ENCODE measurements around the gene ZNF385B. TPM values are rescaled to one million over a fixed set of nuclear protein-coding genes. Genes with fewer than 3 reads are reported as not detected.

Gene ZNF385B
- total RNA-seq, 1 donor from 2014 or later: not detected

DNA sequence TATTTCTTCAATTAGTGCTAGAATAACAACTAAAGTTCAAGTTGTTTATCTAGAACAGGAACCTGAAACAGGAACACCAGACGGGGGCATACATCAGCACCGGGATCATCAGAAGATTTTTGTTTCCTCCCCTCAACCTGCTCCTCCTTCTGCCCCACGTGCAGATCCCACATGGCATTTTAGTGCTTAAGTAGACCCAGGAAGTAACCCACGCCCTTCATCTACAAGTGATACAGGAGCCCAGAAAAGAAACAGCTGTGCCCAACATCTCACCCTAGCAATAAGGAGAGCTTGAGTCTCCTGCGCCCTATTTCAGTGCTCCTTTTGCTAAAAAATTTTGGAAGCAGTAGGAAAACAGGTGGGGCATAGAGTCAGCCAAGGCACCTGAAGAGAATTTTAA lies 5.2 kb downstream of the ZNF385B start:
- intact Hi-C loops (cut with micrococcal nuclease): no loop called here

DNA sequence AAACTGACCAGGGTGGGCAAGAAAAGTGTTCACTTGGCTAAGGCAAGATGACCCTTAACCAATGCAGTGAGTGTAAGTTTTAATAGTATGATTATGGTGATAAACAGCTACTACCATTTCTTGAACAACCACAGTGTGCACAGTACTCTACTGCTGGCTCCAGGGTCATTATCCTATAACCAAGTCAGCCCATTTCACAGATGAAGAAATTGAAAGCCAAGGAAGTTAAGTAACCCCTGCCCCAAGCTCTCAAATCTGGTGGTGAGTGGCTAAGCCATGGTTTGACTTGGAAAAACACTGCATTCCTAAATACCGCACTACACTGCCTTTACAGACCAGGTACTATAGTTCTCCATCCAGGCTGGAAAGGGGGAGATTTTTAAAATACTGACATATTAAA lies 5.7 kb downstream of the ZNF385B start:
- intact Hi-C loops (cut with micrococcal nuclease): no loop called here

DNA sequence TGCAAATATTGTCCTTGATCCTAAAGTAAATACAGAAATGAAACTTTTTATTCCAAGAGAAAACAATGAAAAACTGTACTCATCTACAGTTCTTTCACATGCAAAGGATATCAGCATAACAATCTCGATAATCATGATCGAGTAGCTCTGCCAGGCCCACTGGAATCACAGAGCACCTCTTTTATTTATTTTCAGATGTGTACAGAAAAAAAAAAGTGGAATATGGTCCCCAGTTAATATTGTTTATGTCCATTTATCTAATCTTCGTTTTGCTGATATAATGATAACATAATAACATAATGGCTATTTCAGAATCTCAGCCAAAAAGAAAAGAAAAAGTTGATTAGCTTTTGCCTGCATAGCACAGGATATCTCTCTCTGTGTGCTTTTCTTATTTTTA lies 6.5 kb downstream of the ZNF385B start:
- intact Hi-C loops (cut with micrococcal nuclease): no loop called here

DNA sequence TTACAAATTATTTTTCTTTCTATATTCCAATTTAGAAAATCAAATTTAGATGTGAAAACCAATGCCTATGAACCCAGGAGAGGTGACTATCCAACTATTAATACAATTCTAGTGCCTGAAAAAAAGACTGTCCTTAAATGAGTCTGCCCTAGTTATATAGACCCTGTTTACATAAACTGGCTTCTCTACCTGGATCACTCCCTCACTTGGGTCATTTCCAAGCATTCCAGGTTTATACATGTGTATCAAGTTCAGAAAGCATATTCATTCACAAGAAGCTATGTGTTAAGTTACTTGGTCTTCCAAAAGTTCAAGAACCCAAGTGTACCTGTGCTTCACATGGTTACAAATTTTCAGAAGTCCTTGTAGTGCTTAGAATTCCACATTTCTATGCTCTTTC lies 8.3 kb downstream of the ZNF385B start:
- intact Hi-C loops (cut with micrococcal nuclease): no loop called here

DNA sequence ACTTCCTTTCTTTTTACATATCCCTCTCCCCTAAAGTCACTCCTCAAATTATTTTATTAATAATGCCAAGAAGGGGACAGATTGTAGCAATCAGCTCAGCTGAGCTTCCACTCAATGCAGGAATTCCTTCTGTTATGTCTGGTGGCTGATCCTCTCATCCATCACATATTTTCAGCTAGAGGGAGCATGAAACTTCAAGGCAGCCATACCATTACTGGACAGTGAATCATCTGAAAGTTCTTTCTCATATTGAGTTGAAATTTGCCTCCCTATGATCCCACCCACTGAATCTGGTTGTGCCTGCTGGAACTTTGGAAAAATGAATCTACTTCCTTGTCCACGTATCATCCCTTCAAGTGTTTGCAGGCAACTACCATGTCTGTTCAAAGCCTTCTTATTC lies 11.2 kb downstream of the ZNF385B start:
- intact Hi-C loops (cut with micrococcal nuclease): no loop called here

DNA sequence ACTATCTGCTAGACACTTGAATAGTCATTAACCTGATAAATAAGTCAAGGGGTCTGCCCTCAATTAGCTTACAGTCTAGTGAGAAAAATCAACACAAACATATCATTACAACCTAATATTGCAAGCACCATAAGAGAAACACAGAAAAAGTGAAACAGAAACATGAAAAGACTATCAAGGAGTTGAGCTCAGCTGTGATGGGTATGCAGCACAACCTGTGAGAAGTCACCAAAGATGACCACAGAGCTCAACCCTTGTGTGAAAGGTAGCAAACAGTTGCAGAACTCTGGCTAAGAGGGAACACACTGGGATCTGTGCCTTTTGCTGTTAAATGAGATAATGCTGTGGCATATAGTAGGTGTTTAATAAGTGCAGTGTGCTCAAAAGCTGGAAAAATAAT lies 11.7 kb downstream of the ZNF385B start:
- intact Hi-C loops (cut with micrococcal nuclease): no loop called here

DNA sequence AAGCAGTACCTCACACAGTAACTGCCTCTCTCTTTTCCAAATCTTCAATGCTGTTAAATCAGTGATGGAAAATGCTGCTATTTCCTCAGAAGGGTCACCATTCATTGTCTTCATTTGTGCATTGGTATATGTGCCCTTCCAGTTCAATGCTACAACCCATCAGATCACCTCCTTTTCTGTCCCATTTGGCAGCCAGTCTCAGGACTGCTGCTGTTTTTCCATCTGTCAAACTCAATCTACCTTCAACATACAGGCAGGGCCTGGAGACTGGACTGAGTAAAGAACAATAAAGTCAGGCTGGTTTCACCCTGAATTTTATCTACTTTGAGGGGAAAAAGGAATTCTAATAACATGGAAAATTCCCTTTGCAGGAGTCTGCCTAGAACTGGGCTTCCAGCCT lies 17.9 kb downstream of the ZNF385B start:
- intact Hi-C loops (cut with micrococcal nuclease): no loop called here

DNA sequence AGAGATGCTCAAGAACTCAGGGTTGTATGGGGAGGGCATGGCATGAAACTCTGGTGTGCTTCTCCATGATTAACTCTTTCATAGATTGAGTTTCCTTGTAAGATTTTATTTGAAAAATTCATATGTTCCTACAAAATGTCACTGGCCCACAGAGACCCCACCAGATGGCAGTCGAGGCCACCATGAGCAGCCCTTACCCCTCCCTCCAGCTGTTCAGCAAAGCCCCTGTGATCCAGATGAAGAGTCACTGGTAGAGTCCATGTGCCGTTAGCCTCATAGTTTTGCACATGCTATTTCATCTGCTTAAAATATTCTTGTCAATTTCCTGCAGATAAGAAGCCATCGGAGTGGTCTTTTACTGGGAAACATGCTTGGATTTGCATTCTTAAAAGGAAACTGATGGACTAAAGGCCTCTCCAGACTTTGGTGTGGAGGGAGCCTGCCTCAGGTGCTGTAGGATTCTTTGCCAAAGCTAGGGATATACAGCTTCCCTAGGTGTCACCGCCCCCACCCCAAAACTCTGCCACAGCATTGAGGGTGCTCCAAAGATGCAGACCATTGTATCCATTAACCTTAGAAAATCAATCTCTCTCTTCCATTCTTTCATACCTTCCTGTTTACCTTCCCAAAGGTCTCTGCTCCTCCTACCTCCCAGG lies 18.8 kb downstream of the ZNF385B start:
- intact Hi-C loops (cut with micrococcal nuclease): no loop called here

DNA sequence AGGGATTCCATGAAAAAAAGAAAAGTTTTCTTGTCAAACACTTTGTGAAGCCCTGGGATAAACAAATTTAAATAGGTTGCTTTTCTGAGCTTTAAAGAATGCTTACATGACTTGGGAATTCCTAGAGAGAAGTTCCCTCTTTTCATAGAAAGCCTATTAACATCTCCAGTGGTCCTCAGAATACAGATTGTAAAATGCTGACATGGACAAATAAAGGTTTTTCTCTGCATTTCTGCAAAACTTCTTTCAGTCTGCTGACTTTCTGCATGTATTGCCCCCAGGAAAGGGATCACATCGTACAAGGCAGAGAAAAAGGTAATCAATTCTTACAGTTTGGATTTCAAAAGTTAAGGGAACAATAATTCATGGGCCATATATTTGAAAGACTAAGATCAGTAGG lies 20.6 kb downstream of the ZNF385B start:
- intact Hi-C loops (cut with micrococcal nuclease): no loop called here

DNA sequence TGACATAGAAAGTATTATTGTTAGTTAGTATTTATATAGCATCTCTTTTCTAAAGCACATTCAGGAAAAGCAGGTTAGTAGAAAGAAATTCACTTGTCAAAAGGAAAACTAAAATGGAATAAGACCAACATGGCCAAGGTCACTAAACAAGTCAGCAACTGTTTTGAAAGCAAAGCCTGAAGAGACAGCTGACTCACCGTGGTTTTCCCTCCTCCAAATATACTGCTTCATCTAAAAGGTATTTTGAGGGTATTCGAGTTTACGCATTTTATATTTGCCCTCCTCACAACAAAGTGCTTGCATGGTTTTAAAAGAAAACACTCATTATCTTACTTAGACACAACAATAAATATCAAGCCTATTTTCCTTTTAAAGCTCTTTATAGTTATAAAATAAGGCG lies 24.0 kb downstream of the ZNF385B start:
- intact Hi-C loops (cut with micrococcal nuclease): no loop called here

DNA sequence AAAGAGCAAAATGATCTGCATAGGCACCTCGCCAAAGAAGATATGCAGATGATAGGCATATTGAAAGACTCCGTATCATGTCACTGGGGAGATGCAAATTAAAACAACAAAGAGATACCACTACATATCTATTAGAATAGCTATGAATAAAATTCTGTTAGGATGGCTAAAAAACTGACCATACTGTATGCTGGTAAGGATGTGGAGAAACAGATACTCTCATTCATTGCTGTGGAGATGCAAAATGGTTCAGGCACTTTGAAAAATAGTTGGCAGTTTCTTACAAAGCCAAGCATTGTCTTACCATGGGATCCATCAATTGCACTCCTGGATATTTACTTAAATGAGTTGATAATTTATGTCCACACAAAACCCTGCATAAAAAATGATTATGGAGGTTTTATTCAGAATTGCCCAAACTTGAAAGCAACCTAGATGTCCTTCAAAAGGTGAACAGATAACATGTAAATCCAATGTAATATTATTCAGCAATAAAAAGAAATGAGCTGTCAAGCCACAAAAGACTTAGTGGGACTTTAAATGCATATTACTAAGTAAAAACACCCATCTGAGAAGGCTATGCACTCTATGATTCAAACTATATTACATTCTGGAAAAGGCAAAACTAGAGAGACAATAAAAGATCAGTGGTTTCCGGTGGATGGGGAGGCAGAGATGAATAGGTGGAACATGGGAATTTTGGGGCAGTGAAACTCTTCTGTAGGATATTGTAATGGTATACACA lies 31.2 kb downstream of the ZNF385B start:
- intact Hi-C loops (cut with micrococcal nuclease): no loop called here

DNA sequence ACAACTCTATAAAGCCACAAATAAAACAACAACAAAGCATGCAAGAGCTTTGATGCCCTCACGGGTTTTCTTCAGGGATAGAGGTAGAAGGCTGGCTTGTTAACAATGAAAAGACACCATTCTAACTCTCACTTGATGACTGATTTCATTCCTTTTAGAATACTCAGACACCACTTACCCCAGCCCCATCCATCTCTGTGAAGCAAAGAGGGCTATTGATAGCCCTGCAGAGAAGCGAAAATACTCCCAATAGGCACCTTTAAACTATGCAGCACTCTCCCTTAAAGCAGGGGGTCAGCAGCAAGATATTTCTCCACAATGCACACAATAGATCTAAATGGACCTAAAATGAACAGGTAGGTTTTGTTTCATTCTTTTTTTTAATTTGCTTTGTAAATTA lies 35.1 kb downstream of the ZNF385B start:
- intact Hi-C loops (cut with micrococcal nuclease): no loop called here

DNA sequence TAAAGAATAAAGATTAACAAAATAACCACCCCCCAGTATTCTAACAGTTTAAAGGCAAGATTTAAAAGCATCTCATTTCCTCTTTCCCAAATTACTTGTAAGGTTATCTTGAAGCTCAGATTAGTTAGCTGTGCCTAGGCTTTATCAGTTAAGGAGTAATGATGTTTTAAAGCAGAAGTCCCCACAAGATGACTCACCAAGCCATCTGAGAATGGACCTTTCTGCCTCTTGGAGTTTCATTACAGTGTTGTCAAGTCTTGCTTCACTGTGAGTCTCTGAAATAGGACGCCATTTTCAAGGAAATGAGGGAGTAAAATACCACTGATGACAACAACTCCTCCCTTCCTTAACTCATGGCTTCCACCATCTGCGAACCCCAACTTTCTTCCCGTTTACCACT lies 35.9 kb downstream of the ZNF385B start:
- intact Hi-C loops (cut with micrococcal nuclease): no loop called here

DNA sequence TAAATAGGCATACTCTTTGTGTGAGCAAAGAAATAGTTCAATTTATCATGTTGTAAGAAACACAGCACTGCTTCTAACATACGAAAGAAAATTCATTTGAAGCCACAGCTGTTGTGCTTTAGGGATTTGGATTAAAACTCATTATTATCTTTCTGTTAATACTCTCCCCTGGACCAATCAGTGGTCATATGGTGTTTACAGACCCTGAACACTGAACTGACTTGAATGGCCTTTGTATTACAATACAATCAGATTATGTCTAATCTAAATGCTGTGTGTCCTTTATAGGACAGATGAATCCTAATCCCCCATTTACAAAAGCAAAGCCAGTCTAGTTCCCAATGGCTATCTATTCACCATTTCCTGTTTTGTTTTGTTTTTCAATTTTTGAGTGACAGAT lies 36.5 kb downstream of the ZNF385B start:
- intact Hi-C loops (cut with micrococcal nuclease): no loop called here

DNA sequence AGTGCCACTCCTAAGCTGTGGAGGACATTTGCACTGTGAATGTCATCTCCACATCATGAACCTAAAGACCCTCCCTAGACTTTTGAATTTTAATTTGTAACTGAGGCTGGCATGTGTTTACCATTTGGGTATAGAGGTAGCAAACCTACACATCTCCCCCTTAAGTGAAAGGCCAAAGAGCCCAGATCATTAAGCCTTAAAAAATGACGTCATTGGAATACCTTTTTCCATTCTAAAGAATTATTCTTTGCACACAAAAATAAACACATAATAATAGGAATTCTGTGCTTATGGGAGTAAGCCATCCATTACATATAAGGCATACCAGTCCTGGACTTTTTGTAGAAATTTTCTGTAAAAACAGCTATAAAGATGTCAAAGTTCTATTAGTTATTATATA lies 38.9 kb downstream of the ZNF385B start:
- intact Hi-C loops (cut with micrococcal nuclease): no loop called here

DNA sequence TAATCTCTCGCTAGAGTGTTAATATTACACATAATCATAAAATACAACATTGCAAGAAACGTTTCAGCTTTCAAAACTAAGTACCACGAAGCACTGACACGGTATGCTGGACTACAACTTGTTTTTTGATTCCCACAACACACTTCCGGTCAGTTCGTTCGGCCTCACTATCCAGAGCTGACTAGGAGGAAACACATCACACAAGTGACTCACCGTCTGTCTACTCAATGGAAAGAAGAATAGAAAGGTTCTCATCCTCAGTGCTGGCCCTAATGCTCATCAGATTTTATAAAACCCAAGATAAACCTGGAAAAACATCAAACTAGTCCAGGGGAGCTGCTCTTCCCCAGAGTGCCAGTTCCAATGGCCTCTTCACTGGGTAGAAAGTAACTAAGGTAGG lies 42.9 kb downstream of the ZNF385B start:
- intact Hi-C loops (cut with micrococcal nuclease): no loop called here

DNA sequence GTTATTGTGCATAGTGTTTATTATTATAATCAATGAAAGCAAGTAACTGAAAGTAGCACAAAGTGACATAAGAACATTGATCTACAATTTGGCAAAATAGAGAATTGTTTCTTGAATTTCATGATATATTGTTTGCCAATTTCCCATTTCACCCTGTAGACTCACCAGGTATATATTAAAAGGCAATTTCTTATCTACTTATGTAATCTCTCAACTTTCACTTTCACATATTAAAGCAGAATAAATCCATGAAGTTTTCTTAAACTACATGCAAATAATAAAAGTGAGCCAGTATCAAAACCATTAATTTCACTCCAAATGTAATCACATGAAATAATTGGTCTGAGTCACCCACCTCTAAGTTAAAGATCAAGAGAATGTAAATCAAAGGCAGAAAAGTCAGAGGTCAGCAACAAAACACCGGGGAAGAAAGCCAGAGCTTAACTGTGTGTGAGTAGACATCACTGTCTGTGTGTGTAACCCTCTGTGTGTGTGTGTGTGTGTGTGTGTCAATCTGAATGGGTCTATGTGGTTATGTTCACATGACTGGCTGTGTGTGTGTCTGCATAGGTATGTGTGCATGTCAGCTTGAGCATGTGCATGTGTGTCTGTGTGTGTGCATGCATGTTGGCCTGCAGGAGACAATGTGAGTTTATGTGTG lies 44.1 kb downstream of the ZNF385B start:
- intact Hi-C loops (cut with micrococcal nuclease): no loop called here

DNA sequence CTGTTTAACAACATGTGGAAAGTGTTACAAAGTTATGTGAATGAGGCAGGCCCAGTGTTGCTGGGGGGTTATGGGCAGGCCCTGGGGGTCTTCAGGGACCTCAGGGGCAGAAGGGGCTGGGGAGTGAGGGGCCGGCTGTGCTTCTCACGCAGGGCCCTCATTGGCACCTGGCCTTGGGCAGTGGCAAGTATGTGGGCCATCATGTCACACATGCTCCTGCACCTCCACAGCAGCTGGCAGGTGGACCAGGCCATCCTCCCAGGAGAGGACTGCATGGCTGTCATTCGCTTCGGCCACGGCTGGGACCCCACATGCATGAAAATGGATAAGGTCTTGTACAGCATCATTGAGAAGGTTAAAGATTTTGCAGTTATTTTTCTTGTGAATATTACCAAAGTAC lies 47.4 kb downstream of the ZNF385B start:
- intact Hi-C loops (cut with micrococcal nuclease): no loop called here

DNA sequence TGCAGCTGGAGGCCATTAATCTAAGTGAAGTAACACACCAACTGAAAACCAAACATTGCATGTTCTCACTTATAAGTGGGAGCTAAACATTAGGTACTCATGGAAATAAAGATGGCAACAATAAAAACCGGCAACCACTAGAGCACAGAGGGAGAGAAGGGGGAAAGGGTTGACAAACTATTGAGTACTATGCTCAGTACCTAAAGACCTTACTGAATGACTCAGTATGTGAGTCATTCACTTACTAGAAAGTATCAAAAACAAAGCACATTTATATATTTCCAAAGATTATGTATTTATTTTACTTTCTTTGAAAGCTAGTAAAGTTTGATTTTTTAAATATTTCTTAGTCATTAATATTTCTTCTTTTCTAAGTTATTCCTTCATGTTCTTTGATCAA lies 48.9 kb downstream of the ZNF385B start:
- intact Hi-C loops (cut with micrococcal nuclease): no loop called here

DNA sequence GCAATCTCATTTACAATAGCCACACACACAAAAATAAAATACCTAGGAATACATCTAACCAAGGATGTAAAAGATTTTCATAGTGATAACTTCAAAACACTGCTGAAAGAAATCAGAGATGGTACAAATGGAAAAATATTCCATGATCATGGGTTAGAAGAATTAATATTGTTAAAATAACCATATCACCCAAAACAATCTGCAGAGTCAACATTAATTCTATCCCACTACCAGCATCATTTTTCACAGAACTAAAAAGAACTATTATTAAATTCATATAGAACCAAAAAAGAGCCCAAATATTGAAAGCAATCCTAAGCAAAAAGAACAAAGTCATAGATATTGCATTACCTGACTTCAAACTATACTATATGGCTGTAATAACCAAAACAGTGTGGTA lies 50.4 kb downstream of the ZNF385B start:
- intact Hi-C loops (cut with micrococcal nuclease): no loop called here

DNA sequence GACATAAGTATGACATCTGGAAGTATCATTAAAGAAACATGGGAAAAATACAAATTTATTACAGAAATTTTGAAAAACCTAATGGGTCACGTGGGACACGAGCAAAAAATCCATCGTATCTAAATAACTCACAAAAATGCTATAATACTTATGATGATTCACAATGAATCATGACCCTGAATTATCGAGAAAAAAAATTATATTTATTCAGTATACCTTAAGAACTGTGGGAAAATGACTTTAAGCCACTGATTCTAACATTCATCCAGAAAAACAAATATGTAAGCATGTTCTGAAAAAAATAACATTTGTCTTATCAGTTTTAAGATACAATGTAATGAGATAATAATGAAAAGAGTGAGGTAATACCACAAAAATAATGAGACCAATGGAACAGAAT lies 51.8 kb downstream of the ZNF385B start:
- intact Hi-C loops (cut with micrococcal nuclease): no loop called here

DNA sequence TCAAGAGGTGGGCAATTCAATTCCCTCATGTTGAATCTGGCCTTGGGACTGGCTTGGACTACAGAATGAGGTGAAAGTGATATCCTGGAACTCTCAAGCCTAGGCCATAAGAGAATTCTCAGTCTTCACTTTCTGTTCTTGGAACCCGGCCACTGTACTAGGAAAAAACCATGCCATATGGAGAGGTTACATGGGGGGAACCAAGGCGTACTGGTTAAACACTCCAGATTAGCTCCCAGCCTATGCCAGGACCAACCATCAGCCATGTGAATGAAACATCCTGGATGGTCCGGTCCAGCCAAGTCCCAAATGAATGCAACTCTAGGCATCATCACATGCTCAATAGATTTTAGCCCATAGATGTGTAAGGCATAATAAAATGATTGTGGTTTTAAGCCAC lies 56.4 kb downstream of the ZNF385B start:
- intact Hi-C loops (cut with micrococcal nuclease): no loop called here

DNA sequence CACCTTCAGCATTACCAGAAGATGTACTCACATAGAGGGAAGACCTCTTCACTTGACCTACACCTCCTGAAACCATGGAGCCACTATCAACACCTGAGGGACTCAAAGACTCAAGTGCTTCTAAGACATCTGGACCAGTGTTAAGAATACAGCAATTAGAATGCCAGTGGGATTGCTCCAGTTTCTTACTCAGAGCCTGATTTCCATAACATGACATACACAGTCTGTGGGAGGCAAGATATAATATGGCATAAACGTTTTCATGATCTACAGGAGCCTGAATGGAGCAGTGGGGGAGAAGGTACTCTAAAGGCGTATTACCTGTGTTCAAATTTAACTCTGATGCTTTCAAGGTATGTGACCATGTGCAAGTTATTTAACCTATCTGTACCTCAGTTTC lies 57.2 kb downstream of the ZNF385B start:
- intact Hi-C loops (cut with micrococcal nuclease): no loop called here
